IPS DF 19.7 (cell line): Measurements from ENCODE around the gene IGSF9.

ENCODE experiments used
- DNase-seq: peaks from one replicate; pipeline ENCODE4 v3.0.0-alpha.2; 2013; ENCODE audit warnings: low read depth, low spot score

The IGSF9 gene

DNA sequence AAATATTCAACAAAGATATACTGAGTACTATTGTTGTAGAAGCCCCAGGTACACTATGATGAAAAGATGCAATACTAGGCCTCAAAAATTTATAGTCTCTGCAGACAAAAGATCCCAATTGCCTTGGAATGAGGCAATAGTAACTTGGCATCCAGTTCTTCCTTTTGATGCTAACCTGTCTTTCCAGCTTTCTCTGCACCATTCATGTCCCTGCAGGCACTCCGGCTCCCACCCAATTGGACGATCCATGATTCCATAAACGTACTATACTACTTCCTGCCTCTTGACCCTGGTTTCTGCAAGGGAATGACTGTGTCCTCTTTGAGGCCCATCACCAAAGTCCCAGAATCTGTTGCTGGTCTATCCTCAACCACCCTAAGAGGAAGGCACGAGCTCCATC lies 12.1 kb downstream of the IGSF9 start:
- DNase-seq = no peak

DNA sequence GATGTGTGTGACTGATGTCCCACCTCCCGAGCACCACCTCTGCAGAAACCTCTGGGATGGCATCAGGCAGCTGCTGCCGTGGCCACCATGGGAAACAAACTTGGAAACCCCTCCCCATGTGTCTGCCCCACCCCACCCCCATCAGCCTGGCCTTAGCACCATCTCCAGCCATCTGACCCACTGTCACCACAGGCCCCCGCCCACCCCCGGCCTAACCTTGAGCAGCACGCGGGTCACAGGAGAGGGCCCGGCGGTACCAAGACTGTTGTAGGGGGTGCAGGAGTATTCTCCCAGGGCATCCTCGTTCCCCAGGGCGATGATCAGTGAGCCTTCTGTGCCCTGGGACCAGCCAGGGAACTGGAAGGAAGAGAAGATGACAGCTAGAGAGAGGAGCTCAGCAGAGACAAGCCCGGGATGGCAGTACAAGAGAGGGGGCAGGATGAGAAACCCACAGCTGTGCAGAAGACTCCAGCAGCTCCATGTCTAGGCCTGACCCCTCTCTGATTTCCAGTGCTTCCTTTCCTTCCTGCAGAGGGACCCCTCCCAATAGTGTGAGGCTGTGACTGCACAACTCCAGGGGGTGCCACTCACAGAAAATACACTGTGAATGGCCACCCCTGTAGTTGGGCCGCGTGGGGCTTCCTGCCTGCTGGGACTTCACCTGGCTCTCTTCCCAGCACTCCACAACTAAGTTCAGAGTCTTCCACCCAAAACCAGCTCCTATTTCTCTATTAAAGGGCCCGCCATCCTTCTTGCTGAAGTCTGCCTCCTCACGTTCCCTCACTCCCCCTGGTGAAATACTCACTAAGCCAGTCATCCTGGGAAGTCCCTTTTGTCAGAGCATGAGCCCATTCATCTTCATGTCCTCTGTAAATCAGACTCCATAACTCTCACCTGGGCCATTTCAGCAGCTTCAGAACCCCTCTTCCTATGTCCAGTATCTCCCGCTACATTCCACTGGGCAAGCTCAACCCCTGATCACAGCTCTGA lies 12.8 kb downstream of the IGSF9 start:
- DNase-seq = no peak

DNA sequence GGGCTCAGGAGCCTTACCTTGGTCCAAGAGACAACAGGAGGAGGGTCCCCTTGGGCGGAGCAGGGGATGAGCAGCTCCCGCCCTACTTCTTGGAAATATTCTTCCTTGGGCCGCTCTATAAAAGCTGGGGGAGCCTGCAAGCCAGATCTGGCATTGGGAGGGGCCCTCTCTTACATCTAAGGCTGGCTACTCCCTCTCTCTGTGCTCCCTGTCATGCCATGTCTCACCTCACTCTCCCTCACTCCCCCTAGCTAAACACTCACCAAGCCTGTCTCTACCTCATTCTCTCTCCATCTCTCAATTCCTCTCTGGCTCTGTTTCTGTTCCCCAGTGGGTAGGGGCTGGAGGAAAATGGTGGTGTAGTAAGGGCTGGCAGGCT lies 13.6 kb downstream of the IGSF9 start:
- no peak for DNase-seq

- no peak for DNase-seq
Observed at GRCh38 chr1:159931101-159931794, 14.2 kb downstream of the IGSF9 start.

DNA sequence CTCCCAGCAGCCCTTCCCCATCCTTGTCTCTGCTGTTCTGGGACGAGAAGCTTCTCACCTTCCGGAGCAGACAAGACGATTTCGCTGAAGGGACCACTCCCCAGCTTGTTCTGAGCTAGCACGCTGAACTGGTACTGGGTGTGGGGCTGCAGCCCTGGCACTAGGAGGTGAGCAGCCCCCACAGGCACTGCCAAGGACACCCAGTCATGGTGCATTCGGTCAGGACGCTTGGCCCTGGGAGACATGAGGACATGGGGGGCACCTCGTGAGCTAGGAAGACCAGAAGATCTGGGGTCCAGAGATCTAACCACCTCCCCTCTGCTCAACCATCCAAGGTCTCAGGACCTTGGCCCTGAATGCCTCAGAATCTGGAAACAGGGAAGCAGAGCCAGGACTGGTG lies 14.8 kb downstream of the IGSF9 start:
- no peak for DNase-seq

- no peak for DNase-seq
Observed at GRCh38 chr1:159930216-159930615, 15.2 kb downstream of the IGSF9 start.

DNA sequence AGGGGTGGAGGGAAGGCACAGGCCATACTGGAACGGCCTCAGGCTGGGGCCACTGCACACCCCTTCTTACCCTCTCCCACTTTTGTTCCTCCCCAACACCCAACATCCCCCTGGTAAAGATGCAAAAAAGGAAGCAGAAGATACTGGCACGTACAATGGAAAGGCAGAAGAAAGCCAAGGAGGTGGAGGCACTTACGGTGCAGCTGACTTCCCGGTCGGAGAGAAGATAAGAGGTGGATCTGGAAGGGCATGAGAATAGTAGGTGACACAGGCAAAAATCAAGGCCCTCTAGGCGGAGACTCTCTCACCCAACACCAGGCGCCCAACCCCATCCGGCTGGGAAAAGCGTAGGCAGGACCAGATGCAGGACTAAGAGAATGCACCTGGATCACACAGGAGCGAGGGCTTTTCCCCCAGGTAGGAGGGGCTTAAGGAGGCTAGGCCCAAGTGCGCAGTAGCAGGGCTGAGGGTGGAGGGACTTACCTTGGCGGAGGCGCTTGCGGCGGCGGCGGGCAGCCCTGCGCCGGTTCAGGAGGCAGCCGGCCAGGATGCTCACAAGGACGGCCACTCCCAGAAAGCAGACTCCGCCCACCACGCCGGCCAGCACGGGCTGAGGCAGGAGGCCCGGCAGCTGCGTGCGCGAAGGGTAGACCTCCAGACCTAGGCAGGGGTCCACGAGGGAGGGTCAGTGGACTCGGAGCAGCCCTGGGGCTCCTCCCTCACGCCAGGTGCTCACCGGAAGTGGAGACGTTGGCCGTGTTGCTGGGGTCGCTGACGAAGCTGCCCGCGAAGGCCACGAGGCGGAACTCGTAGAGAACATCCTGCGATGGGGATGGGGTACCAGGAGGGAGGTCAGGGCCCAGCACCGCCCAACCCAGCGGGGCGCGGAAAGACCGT lies 16.0 kb downstream of the IGSF9 start:
- no peak for DNase-seq

DNA sequence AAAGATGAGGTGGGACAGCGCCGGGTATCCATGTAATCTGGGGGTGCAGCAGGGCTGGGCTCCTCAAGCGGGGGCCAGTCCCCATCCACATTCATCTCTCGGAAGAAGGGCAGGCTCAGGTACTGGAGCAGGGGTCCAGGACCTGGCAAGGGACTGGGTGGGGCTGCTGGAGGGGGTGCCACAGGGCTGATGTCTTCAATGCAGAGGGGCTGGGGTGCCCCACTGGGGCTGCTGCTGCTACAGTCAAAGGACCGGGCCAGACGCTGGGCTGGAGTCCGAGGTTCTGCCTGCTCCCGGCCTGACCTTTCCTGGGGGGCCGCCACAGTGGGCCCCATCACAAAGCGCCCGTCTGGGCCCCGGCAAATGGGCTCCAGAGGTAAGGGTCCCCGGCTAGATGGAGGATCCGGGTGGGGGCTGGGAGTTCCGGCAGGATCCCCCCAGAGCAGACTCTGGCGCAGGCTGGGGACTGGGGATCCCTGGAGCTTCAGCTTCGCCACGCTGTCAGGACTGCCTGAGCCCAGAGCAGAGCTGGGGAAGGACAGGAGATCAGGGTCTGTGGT lies 16.8 kb downstream of the IGSF9 start:
- DNase-seq = no peak

- no peak for DNase-seq
Observed at GRCh38 chr1:159927849-159928431, 17.5 kb downstream of the IGSF9 start.

GRCh38 chr1:159927211-159927848 lies 18.1 kb downstream of the IGSF9 start:
- DNase-seq = no peak

GRCh38 chr1:159925719-159926078 lies 19.7 kb downstream of the IGSF9 start:
- DNase-seq = no peak

GRCh38 chr1:159924791-159925718 lies 20.4 kb downstream of the IGSF9 start, which contains the start of gene TAGLN2:
Gene TAGLN2, minus strand, starts transcription at chr1:159925507. Its CDS starts 4,998 bp downstream, at chr1:159920509.
- DNase-seq = no peak

DNA sequence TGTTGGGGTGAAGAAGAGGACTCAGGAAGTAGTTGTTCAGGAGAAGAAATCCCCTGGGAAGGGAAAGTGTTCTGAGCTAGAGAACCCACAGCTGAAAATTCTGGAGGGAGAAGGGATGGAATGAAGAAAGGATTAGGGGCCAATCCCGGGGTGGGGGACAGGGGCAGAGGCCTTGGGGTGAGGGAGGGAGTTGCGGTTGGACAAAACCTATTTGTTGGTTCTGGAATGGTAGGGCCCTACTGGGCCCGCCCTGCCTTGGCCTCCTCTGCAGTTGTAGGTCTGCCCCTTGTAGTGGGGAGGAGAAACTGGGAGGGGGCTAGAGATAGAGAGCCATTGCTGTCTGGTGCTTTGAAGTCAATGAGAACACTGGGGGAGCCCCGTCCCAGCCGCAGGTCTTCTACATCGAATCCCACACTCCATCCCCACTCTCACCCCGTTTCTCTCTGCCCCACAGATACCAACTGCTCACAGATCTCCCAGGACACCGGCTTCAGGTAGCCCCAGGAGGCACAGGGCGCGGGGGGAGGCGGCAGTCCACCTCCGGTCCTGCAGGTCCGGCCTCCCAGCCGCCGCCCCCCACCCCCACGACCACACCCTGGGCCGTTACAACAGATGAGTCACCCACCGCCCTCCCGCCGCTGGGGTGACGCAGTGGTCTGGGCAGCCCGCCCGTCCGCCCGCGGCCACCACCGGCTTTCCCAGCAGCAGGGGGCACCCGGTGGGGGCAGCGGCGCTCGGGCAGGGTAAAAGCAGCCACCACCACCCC lies 21.2 kb downstream of the IGSF9 start:
- DNase-seq = no peak

- no peak for DNase-seq
Observed at GRCh38 chr1:159923203-159924024, 22.0 kb downstream of the IGSF9 start.

DNA sequence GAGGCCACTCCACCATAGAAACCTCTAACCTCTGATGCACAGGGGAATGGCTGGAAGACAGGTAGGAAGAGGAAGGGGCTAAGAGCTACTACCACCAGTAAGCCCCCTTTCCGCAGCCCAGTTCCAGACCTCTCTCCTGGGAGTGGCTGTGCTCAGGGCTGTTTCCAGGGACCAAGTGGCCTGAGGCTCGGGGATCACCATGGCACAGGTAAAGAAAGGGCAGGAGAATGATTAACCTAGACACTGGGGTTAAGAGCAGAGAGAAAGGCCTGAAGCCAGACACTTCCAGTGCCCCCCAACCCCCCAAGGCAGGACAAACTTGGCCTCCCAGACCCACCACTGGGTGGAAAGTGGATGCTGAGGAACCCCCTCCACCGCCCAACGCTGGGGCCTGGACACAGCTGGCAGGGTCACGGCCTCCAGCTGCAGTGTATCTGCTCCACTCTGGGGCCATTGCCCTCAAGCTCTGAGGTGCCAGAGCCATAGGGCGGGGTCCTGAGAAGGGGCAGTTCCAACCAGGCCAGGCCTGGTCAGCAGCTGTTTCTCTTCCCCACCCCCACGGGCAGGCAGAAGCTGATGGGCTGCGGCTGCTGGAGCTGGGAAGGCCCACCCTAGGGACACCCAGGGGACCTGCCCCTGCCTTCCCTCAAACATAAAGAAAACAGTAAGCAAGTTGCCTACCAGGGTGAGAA lies 22.8 kb downstream of the IGSF9 start:
- no peak for DNase-seq

DNA sequence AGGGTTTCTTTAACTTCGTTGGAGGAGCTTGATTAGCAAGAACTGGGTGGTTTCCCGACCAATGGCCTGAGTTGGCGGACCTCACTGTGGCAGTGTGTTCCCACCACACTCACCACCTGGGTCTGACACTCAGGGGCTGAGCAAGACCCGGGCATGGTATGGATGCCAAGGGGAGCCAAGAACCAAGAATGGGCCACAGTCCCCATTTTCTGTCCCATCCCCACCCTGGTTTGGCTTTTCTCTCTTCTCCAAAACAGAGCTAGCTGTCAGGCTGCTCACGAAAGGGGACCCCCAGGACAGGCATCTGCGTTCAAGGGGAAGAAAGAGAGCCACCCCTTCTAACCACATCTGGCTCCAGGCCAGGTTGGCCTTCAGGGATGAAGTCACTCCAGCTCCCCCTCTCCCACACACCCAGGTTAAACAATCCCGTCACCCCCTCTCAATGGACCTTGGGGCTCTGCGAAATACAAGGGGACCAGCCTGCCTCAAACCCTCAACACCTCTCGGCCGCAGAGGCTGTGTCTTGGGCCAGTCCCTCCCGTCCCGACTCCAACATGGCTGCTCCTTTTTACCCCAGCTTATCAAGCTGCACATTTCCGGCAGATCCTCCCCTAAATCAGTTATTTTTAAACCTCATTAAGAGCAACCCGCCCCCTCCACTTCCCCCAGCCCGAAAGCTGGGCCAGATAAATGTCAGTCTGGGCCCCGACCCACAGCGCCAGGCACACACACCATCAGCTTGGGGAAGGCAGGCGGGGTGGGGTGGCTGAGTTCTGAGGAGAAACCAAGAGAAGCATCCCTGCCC lies 23.5 kb downstream of the IGSF9 start:
- no peak for DNase-seq
